ENCODE data around the gene POLR3B. TPM values are rescaled to one million over a fixed set of nuclear protein-coding genes. Genes with fewer than 3 reads are reported as not detected.

The POLR3B gene
- total RNA-seq, 2 donors from 2014 or later, result 5.9 to 9.6 TPM

GRCh38 chr12:106392759-106393158, 35.2 kb downstream of the POLR3B start:
- H3K9me3 Mint-ChIP-seq, result no peaks in the 10 kb centered on the region
- H3K4me3 Mint-ChIP-seq, result no peak overlapping the region
- ATAC-seq (replicated peaks in 1 of 2) (no peak), DNase-seq (no peak)
- peaks cover 5 to 18% of the 10 kb centered on the region in 2 donors for H3K36me3 Mint-ChIP-seq (ENCODE audit: insufficient read depth in 2 of 2)
- H3K27me3 Mint-ChIP-seq (ENCODE audit: low read depth), result no peaks in the 10 kb centered on the region
- no peak overlapping the region for H3K27ac Mint-ChIP-seq
- no peaks in the 10 kb centered on the region for H3K4me1 Mint-ChIP-seq (ENCODE audit: low read depth)

DNA sequence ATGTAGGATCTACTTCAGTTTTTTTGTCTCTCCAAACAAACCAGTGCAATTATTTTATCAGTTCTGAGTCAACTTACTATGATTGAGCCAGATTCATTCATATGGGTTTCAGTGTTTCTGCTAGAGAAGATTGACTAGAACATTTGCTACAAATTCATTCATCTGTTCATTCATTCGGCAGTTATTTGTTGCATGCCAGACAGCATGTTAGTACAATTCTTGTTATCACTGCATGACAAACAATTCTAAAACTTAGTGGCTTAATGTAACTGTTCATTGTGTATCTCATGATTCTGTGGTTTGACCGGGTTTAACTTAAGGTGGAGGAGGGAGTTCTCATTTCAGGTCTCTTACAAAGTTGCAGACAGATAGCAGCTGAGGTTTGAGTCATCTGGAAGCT, 52.3 kb downstream of the POLR3B start:
- H3K36me3 Mint-ChIP-seq (ENCODE audit: insufficient read depth in 2 of 2), result peaks cover 0 to 6% of the 10 kb centered on the region in 2 donors
- no peaks in the 10 kb centered on the region for H3K9me3 Mint-ChIP-seq
- H3K4me3 Mint-ChIP-seq, result no peak overlapping the region
- H3K27ac Mint-ChIP-seq, result peak overlapping the region; percentile 10
- ATAC-seq (replicated peaks in 1 of 2), result peak in 1 of 2 donors; percentile 25
- H3K4me1 Mint-ChIP-seq (ENCODE audit: low read depth), result peaks cover 9% of the 10 kb centered on the region
- no peaks in the 10 kb centered on the region for H3K27me3 Mint-ChIP-seq (ENCODE audit: low read depth)
- DNase-seq, result no peak

- H3K36me3 Mint-ChIP-seq (ENCODE audit: insufficient read depth in 2 of 2), result peaks cover 0 to 9% of the 10 kb centered on the region in 2 donors
Observed at GRCh38 chr12:106412563-106412962, 55.0 kb downstream of the POLR3B start.

DNA sequence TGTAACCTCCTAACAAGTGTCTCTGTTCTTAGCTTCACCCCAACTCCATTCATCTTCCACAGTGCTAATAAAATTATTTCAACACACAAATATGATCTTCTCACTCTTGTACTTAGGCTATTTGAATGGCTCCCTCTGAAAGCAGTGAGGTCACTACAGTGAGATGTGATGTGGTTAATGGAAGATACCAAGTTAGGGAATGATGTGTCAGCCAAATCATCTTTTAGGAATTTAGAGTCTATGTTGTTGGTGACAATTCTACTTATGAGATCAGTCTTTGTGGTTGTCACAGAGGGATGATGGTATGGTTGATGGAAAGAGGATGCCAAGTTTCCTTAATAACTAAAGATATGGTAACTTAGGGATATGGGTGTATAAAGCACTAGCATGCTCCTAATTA, 57.6 kb downstream of the POLR3B start:
- DNase-seq, result no peak
- ATAC-seq (replicated peaks in 1 of 2), result no peak
- Mint-ChIP-seq H3K4me1 (ENCODE audit: low read depth) (no peaks in the 10 kb centered on the region), H3K9me3 (no peaks in the 10 kb centered on the region), H3K27me3 (ENCODE audit: low read depth) (no peaks in the 10 kb centered on the region), H3K4me3 (no peak overlapping the region), H3K36me3 (ENCODE audit: insufficient read depth in 2 of 2) (peaks cover 0 to 10% of the 10 kb centered on the region in 2 donors), H3K27ac (no peak overlapping the region)

More at GRCh38 chr12:106412563-106412962, 55.0 kb downstream of the POLR3B start:
- Mint-ChIP-seq H3K9me3 (no peaks in the 10 kb centered on the region), H3K4me3 (no peak overlapping the region), H3K4me1 (ENCODE audit: low read depth) (no peaks in the 10 kb centered on the region), H3K27me3 (ENCODE audit: low read depth) (no peaks in the 10 kb centered on the region), H3K27ac (no peak overlapping the region)
- no peak for ATAC-seq (replicated peaks in 1 of 2)
- no peak for DNase-seq

DNA sequence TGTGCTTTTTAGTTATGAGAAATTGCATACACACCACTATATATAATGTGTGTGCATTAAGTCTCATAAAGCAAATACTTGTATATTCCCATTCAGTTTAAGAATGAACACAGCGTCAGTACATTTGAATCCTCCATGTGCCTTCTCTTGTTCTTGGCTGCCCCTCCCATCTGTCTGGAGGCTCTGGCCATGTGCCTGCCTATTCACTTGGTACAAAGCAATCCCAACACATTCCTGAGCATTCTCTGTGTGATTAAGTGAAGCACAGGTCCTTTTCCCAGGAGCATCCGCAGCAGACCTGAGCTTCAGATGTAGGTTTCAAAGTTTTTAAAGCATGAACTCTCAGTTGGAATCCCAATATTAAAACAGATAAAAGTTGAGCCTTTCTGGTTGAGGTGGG, 58.7 kb downstream of the POLR3B start:
- ATAC-seq (replicated peaks in 1 of 2), result no peak
- Mint-ChIP-seq H3K4me1 (ENCODE audit: low read depth) (no peaks in the 10 kb centered on the region), H3K27me3 (ENCODE audit: low read depth) (no peaks in the 10 kb centered on the region), H3K36me3 (ENCODE audit: insufficient read depth in 2 of 2) (peaks cover 0 to 10% of the 10 kb centered on the region in 2 donors), H3K27ac (no peak overlapping the region), H3K9me3 (no peaks in the 10 kb centered on the region), H3K4me3 (no peak overlapping the region)
- DNase-seq, result no peak

DNA sequence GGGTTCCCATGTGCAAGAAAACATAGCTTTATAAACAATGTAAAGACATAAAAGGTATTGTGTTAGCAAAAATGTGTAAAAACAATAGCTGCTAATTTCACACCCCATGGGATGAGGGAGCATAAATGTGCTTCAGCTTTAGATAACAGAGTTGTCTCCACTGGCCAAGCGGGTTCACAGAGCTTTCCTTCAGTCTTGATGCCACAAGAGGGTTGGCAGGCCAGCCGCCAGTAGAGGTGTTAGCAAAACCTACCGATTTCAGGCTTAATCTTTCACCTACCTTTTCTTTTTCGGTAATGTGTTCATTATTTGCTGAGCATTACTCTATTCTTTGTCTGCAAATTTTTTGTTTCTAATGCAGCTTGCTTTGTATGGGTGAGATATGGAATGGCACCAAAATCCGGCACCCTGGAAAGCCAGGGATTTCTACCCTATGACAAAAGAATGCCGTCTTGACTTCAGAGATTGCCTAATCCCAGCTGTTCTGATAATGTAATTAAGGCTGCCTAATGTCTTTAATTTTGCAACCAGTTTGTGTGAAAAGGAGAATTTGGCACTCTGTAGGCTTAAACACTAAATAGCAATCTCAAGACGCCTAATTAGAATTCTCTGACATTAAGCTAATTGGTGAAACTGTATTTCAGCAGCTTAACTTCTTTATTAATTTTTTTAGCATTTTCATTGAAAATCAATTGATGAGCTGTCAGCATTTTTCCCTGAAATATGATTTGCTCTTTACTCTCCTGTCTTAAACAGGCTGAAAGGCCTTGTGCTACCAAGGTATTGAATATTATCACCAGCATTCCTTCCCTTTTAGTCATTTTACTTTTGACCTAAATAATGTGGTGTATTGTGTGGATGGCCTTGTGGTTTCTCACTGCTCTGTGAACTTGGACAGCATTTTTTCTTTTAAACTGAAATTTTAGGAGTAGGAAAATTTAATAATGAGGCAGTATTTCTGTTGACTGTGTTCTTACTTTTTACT, 60.7 kb downstream of the POLR3B start:
- Mint-ChIP-seq H3K4me1 (ENCODE audit: low read depth) (no peaks in the 10 kb centered on the region), H3K9me3 (no peaks in the 10 kb centered on the region), H3K27ac (no peak overlapping the region), H3K27me3 (ENCODE audit: low read depth) (no peaks in the 10 kb centered on the region), H3K36me3 (ENCODE audit: insufficient read depth in 2 of 2) (peaks cover 0 to 10% of the 10 kb centered on the region in 2 donors), H3K4me3 (no peak overlapping the region)
- DNase-seq (no peak), ATAC-seq (replicated peaks in 1 of 2) (no peak)

GRCh38 chr12:106418970-106419369, 61.4 kb downstream of the POLR3B start:
- H3K9me3 Mint-ChIP-seq, result no peaks in the 10 kb centered on the region
- no peaks in the 10 kb centered on the region for H3K4me1 Mint-ChIP-seq (ENCODE audit: low read depth)
- no peak overlapping the region for H3K27ac Mint-ChIP-seq
- ATAC-seq (replicated peaks in 1 of 2) (no peak), DNase-seq (no peak)
- no peak overlapping the region for H3K4me3 Mint-ChIP-seq
- H3K36me3 Mint-ChIP-seq (ENCODE audit: insufficient read depth in 2 of 2), result peaks cover 0 to 10% of the 10 kb centered on the region in 2 donors
- H3K27me3 Mint-ChIP-seq (ENCODE audit: low read depth), result no peaks in the 10 kb centered on the region

DNA sequence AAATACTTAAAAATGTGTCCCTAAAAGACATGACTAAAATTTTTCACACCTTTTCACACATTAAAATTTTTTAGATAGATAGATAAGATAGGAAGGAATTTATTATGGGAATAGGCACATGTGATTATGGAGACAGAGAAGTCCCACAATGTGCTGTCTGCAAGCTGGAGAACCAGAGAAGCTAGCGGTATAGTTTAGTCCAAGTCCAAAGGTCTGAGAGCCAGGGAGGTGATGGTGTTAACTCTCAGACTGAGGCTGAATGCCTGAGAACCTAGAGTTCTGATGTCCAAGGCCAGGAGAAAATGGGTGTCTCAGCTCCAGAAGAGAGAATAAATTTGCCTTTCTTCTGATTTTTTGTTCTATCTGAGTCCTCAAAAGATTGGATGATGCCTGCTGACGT, 65.7 kb downstream of the POLR3B start:
- Mint-ChIP-seq H3K4me3 (no peak overlapping the region), H3K36me3 (ENCODE audit: insufficient read depth in 2 of 2) (peaks cover 0 to 1% of the 10 kb centered on the region in 2 donors), H3K27me3 (ENCODE audit: low read depth) (no peaks in the 10 kb centered on the region), H3K9me3 (no peaks in the 10 kb centered on the region), H3K4me1 (ENCODE audit: low read depth) (no peaks in the 10 kb centered on the region), H3K27ac (no peak overlapping the region)
- ATAC-seq (replicated peaks in 1 of 2), result no peak
- no peak for DNase-seq

DNA sequence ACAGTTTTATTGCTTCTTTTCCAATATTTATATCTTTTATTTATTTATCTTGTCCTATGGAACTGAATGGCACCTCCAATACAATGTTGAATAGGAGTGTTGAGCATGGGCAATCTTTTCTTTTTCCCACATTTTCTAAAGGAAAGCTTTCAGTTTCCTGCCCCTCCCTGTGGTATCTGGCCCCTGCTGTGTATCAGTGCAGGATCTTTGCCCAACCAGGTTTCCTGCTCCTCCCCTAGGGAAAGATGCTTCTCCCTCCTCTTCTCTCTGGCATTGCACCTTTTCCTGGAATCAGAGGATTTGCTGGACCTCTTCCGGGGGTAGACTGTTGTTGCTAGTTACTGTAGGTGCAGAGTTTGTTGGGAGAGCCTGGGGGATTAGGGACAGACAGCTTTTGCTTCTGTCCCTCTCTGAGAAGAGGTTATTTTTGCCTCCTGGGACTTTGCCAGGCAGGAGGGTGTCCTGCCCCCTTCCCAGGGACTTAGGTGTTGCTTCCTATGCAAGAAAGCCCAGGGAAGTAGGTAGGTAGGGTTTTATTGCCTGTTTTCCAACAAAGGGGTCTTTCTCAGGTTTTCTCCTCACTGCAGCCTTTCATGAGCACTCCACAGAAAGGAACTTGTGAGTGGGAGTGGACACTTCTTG, 67.6 kb downstream of the POLR3B start:
- no peak overlapping the region for H3K4me3 Mint-ChIP-seq
- ATAC-seq (replicated peaks in 1 of 2) (no peak), DNase-seq (no peak)
- H3K9me3 Mint-ChIP-seq, result no peaks in the 10 kb centered on the region
- H3K27me3 Mint-ChIP-seq (ENCODE audit: low read depth), result no peaks in the 10 kb centered on the region
- H3K27ac Mint-ChIP-seq, result no peak overlapping the region
- no peaks in the 10 kb centered on the region for H3K4me1 Mint-ChIP-seq (ENCODE audit: low read depth)
- peaks cover 0 to 6% of the 10 kb centered on the region in 2 donors for H3K36me3 Mint-ChIP-seq (ENCODE audit: insufficient read depth in 2 of 2)

DNA sequence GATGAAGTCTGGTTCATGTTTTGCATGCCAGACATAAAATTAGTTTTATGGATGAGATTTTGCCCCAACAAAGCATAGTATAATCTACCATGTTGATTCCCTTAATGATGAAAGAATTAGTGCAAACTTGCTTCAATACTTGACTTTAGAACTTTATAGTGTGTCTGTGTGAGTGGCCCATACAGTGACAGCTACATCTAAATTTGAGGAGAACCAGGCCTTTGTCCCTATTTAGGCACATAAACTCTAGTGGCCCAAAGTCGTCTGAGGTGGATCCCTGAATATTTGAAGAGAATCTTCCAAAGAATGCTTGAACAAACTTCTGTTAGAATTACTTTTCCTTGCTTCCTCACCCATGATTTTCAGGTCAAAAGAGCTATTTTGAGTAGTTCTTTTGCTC, 70.4 kb downstream of the POLR3B start:
- ATAC-seq (replicated peaks in 1 of 2) (no peak), DNase-seq (no peak)
- no peaks in the 10 kb centered on the region for H3K9me3 Mint-ChIP-seq
- H3K4me1 Mint-ChIP-seq (ENCODE audit: low read depth), result no peaks in the 10 kb centered on the region
- H3K27ac Mint-ChIP-seq, result no peak overlapping the region
- peaks cover 0 to 6% of the 10 kb centered on the region in 2 donors for H3K36me3 Mint-ChIP-seq (ENCODE audit: insufficient read depth in 2 of 2)
- H3K4me3 Mint-ChIP-seq, result no peak overlapping the region
- no peaks in the 10 kb centered on the region for H3K27me3 Mint-ChIP-seq (ENCODE audit: low read depth)

DNA sequence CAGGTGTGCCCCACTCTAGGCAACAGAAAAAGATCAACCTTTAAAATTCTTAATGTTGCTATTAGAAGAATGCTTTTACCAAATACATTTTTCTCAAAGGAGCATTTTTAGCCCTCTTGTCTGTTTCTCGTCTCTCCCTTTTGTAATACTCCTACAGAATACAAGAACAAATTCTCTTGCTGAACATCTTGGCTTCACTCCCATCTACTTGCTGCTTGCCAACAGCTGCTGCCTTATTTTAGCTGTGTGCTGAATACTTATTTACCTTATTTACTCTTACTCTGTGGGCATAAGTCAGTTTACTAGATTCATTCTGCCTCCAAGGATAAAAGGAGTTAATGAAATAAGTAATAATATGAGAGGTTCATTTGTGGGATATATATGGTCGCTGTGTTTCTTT, 70.8 kb downstream of the POLR3B start:
- H3K4me1 Mint-ChIP-seq (ENCODE audit: low read depth), result no peaks in the 10 kb centered on the region
- no peaks in the 10 kb centered on the region for H3K9me3 Mint-ChIP-seq
- DNase-seq (no peak), ATAC-seq (replicated peaks in 1 of 2) (no peak)
- H3K27me3 Mint-ChIP-seq (ENCODE audit: low read depth), result no peaks in the 10 kb centered on the region
- H3K36me3 Mint-ChIP-seq (ENCODE audit: insufficient read depth in 2 of 2), result peaks cover 0 to 6% of the 10 kb centered on the region in 2 donors
- H3K27ac Mint-ChIP-seq, result no peak overlapping the region
- H3K4me3 Mint-ChIP-seq, result no peak overlapping the region

DNA sequence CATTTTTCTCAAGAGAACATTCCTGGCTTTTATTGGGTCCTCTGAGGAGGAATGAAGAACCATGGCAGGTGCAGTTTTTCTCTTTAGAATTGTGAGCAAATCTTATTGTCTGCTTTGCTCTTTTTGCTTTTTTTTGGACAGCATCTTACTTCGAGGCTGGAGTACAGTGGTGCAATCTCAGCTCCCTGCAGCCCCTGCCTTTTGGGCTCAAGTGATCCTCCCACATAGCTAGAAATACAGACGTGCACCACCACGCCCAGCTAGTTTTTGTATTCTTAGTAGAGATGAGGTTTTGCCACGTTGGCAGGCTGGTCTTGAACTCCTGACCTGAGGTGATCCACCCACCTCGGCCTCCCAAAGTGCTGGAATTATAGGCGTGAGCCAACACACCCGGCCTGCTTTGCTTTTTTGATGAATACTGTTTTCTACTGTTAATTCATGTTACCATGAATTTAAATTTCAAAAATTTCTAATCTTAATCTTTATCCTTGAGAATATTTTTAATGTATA, 71.5 kb downstream of the POLR3B start:
- Mint-ChIP-seq H3K9me3 (no peaks in the 10 kb centered on the region), H3K36me3 (ENCODE audit: insufficient read depth in 2 of 2) (peaks cover 0 to 6% of the 10 kb centered on the region in 2 donors), H3K4me3 (no peak overlapping the region), H3K27me3 (ENCODE audit: low read depth) (no peaks in the 10 kb centered on the region), H3K4me1 (ENCODE audit: low read depth) (no peaks in the 10 kb centered on the region), H3K27ac (no peak overlapping the region)
- DNase-seq (no peak), ATAC-seq (replicated peaks in 1 of 2) (no peak)

- Mint-ChIP-seq H3K4me1 (ENCODE audit: low read depth) (no peaks in the 10 kb centered on the region), H3K4me3 (no peak overlapping the region), H3K27me3 (ENCODE audit: low read depth) (no peaks in the 10 kb centered on the region), H3K36me3 (ENCODE audit: insufficient read depth in 2 of 2) (peaks cover 0 to 6% of the 10 kb centered on the region in 2 donors), H3K9me3 (no peaks in the 10 kb centered on the region), H3K27ac (no peak overlapping the region)
- no peak for DNase-seq
- ATAC-seq (replicated peaks in 1 of 2), result no peak
Observed at GRCh38 chr12:106429636-106430035, 72.1 kb downstream of the POLR3B start.

Measured in activated T-cell treated with anti-CD3 and anti-CD28 coated beads, Interleukin-2, amount 50 U/mL, for 72 hours (primary cell).